Pancreas (tissue), 10 donors: ENCODE data around the gene MEGF11. TPM values are rescaled to one million over a fixed set of nuclear protein-coding genes. Genes with fewer than 3 reads are reported as not detected.

Experiments
- ATAC-seq, 4 donors: fragments of 200-7000 bp; cut with Tn5 transposase; one replicate each; pipeline versions ENCODE4 v1.8.0 to v1.9.1; 2020; ENCODE audit warnings: mild to moderate bottlenecking in 4 of 4, moderate library complexity in 4 of 4
- DNase-seq, 6 donors: peaks; one replicate each; pipeline ENCODE4 v3.0.0-alpha.2; 2020
- FAIRE-seq: peaks from 2 replicates; lab custom pipeline; 2012; peaks lifted over from hg19 to GRCh38; lab: Jason Lieb, UNC
- H3K27ac ChIP-seq, 4 donors: fragments of 200-600 bp; sonication (generic); 1 replicate in 3 of 4; 2 replicates in 1 of 4; pipeline versions ENCODE4 v1.5.0 to v1.8.0; 2020
- H3K27me3 ChIP-seq, 4 donors: fragments of 200-600 bp; one replicate each; pipeline ENCODE4 v1.8.0; 2021
- H3K36me3 ChIP-seq, 3 donors: fragments of 200-600 bp; sonication (generic) in 1 of 3; one replicate each; pipeline versions ENCODE4 v1.5.0 to v1.8.0; 2020 to 2021
- H3K4me1 ChIP-seq, 3 donors: fragments of 200-600 bp; one replicate each; pipeline ENCODE4 v1.8.0; 2021
- H3K4me3 ChIP-seq, 4 donors: fragments of 200-600 bp; sonication (generic) in 2 of 4; one replicate each; pipeline versions ENCODE4 v1.5.0 to v1.8.0; 2020 to 2021
- H3K9me3 ChIP-seq, 4 donors: fragments of 200-600 bp; one replicate each; pipeline ENCODE4 v1.8.0; 2021
- CTCF ChIP-seq, 4 donors: fragments of 200-600 bp; sonication (generic) in 3 of 4; IDR thresholded peaks; one replicate each; pipeline versions ENCODE4 v1.5.0 to v1.8.0; 2021; ENCODE audit warnings: antibody characterized with exemption in 4 of 4
- WGBS, 2 donors: extraction: QIAGEN DNeasy Blood & Tissue Kit; methylation state at CpG; one replicate each; pipeline ENCODE4 v1.1.7; 2013; 5-methylcytosine and 5-hydroxymethylcytosine counted together
- intact Hi-C, 3 donors: fragments of 100-400 bp; cut with DNase I; formaldehyde crosslinking; loops; one replicate each; pipeline versions ENCODE4 v1.11.1 to v1.14.2; 2022
- polyA plus RNA-seq, 2 donors: library from polyadenylated mRNA; stranded (reverse); fragments of 200-250 nt; gene quantifications; one replicate each; pipeline ENCODE4 v1.2.3, GENCODE V29; 2013
- total RNA-seq, 6 donors: library from RNA; stranded (reverse); fragmentation: NEBNext Ultra II Directional in 4 of 6; extraction: Animal tissue kit (Norgen Biotek cat#: 25700) in 4 of 6; gene quantifications; one replicate each; pipeline versions ENCODE4 v1.2.1 to v1.2.4, GENCODE V29; 2021 to 2023
- donor health status: healthy with polysubstance abuse.
- donor health status: DM: no; HTN: no; CAD: no; lungs with moderate emphysema.
- donor health status: DM: no; HTN: no; CAD: no.
- donor health status: control.
- donor health status: control.
- donor health status: Bipolar disorder and iron deficiency.
- donor health status: DM: yes; HTN: yes; CAD: no.
- donor health status: DM: no; HTN: no; CAD: no.
- donor health status: DM: no; HTN: no; CAD: no.
- donor health status: DM: yes; HTN: yes; CAD: no.

MEGF11 gene
- total and polyA plus RNA-seq, 8 donors = 0.19 to 0.87 (median 0.37) TPM

GRCh38 chr15:66089049-66089448 lies 164.5 kb downstream of the MEGF11 start:
- 57 to 59% methylated on average over 7 of the region's 7 CpGs for WGBS, 2 donors

GRCh38 chr15:66085128-66085527 lies 168.4 kb downstream of the MEGF11 start:
- intact Hi-C loops = no loop called here
- Histone ChIP-seq H3K9me3 (no peaks in the 10 kb centered on the region), H3K27ac (no peak overlapping the region), H3K36me3 (no peaks in the 10 kb centered on the region), H3K27me3 (no peaks in the 10 kb centered on the region), H3K4me3 (no peak overlapping the region), H3K4me1 (peaks cover 0 to 10% (median 4%) of the 10 kb centered on the region in 3 donors)
- ATAC-seq = no peak
- DNase-seq = no peak
- 90 to 91% methylated on average over 6 of the region's 6 CpGs for WGBS, 2 donors
- FAIRE-seq = no peak
- TF ChIP-seq CTCF (IDR thresholded peaks at IDR 0.05) = no peak

More at GRCh38 chr15:66089049-66089448, 164.5 kb downstream of the MEGF11 start:
- ATAC-seq (no peak), FAIRE-seq (no peak), DNase-seq (no peak)
- Histone ChIP-seq H3K27me3 (no peaks in the 10 kb centered on the region), H3K9me3 (no peaks in the 10 kb centered on the region), H3K27ac (no peak overlapping the region), H3K4me3 (no peak overlapping the region), H3K36me3 (no peaks in the 10 kb centered on the region), H3K4me1 (no peaks in the 10 kb centered on the region)
- intact Hi-C loops = no loop called here
- no peak for TF ChIP-seq CTCF (IDR thresholded peaks at IDR 0.05)

- ATAC-seq = no peak
- FAIRE-seq = no peak
- no peaks in the 10 kb centered on the region for H3K27me3 ChIP-seq
- no peak overlapping the region for H3K27ac ChIP-seq
- no peak overlapping the region for H3K4me3 ChIP-seq
- intact Hi-C loops = no loop called here
- no peaks in the 10 kb centered on the region for H3K9me3 ChIP-seq
- H3K36me3 ChIP-seq = no peaks in the 10 kb centered on the region
- DNase-seq = no peak
- peaks cover 0 to 10% (median 4%) of the 10 kb centered on the region in 3 donors for H3K4me1 ChIP-seq
- no peak for TF ChIP-seq CTCF (IDR thresholded peaks at IDR 0.05)
- 93% methylated on average over 10 of the region's 10 CpGs for WGBS, 2 donors
Observed at GRCh38 chr15:66084704-66085103, 168.8 kb downstream of the MEGF11 start.

- intact Hi-C loops = no loop called here
- ATAC-seq (peak; percentile 88 to 93 (median 92)), DNase-seq (peak; percentile 58 to 77 (median 66)), FAIRE-seq (no peak)
- peak overlapping the region; percentile 1 to 46 (median 25) for H3K27ac ChIP-seq
- H3K9me3 ChIP-seq = no peaks in the 10 kb centered on the region
- no peak overlapping the region for H3K4me3 ChIP-seq
- H3K4me1 ChIP-seq = peaks cover 0 to 10% (median 4%) of the 10 kb centered on the region in 3 donors
- WGBS, 2 donors = 22 to 24% methylated on average over 23 of the region's 23 CpGs
- H3K27me3 ChIP-seq = no peaks in the 10 kb centered on the region
- H3K36me3 ChIP-seq = no peaks in the 10 kb centered on the region
- peak in 1 of 4 donors; percentile 8 for TF ChIP-seq CTCF (IDR thresholded peaks at IDR 0.05)
Observed at GRCh38 chr15:66080717-66081398, 172.7 kb downstream of the MEGF11 start.

GRCh38 chr15:66078929-66079275 lies 174.6 kb downstream of the MEGF11 start:
- no peak for TF ChIP-seq CTCF (IDR thresholded peaks at IDR 0.05)
- Histone ChIP-seq H3K4me3 (no peak overlapping the region), H3K27ac (no peak overlapping the region), H3K36me3 (no peaks in the 10 kb centered on the region), H3K27me3 (no peaks in the 10 kb centered on the region), H3K9me3 (no peaks in the 10 kb centered on the region), H3K4me1 (peaks cover 0 to 10% (median 4%) of the 10 kb centered on the region in 3 donors)
- DNase-seq (no peak), FAIRE-seq (no peak), ATAC-seq (no peak)
- intact Hi-C loops = no loop called here
- WGBS, 2 donors = 80 to 83% methylated on average over 5 of the region's 5 CpGs
